Measurements from ENCODE around the gene SH3GL1.

The SH3GL1 gene

GRCh38 chr19:4375164-4376027 lies 25.0 kb downstream of the SH3GL1 start:
- DNase-seq (ENCODE audit: low spot score) = no peak

GRCh38 chr19:4374498-4375163 lies 25.7 kb downstream of the SH3GL1 start:
- no peak for DNase-seq (ENCODE audit: low spot score)

- DNase-seq (ENCODE audit: low spot score) = no peak
Measured at GRCh38 chr19:4373601-4374497, 26.5 kb downstream of the SH3GL1 start.

DNA sequence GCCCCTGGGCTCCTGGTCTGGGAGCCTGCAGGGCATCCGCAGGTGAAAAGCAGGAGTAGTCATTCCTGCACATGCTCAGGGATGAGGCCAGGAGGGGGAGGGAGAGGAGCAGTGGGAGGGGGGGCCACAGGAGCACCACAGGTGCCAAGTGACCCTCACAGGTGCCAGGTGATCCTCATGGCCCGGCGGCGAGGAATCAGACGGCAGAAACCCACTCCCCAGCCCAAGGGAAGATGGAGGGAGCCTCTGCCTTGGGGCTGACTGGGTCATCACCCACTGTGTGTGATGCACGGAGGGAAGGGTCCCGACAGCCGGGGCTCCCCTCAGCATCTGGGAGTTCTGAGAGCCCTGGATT lies 27.4 kb downstream of the SH3GL1 start:
- DNase-seq (ENCODE audit: low spot score) = no peak

- DNase-seq (ENCODE audit: low spot score) = no peak
Measured at GRCh38 chr19:4372165-4373012, 28.0 kb downstream of the SH3GL1 start.

GRCh38 chr19:4371247-4372164 lies 28.8 kb downstream of the SH3GL1 start:
- DNase-seq (ENCODE audit: low spot score) = no peak

- DNase-seq (ENCODE audit: low spot score) = no peak
Measured at GRCh38 chr19:4370418-4371041, 29.8 kb downstream of the SH3GL1 start.

DNA sequence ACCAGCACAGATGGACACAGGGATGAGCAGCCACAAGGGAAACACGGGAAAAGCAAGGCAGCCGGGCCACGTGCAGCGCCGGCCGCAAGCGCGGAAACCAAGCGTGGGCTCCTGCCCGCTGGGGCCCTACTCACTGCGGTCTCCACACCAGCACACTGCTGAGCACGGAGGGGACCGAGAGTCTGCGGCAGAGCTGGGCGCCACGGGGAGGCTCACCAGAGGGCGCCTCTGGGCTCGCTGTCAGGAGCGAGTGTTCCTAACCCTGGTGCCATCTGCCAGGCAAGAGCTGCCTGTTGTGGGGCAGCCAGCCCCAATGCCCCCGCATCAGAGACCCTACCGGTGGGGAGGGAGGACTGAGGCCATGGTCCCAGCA lies 30.5 kb downstream of the SH3GL1 start:
- DNase-seq (ENCODE audit: low spot score) = peak; percentile 75

DNA sequence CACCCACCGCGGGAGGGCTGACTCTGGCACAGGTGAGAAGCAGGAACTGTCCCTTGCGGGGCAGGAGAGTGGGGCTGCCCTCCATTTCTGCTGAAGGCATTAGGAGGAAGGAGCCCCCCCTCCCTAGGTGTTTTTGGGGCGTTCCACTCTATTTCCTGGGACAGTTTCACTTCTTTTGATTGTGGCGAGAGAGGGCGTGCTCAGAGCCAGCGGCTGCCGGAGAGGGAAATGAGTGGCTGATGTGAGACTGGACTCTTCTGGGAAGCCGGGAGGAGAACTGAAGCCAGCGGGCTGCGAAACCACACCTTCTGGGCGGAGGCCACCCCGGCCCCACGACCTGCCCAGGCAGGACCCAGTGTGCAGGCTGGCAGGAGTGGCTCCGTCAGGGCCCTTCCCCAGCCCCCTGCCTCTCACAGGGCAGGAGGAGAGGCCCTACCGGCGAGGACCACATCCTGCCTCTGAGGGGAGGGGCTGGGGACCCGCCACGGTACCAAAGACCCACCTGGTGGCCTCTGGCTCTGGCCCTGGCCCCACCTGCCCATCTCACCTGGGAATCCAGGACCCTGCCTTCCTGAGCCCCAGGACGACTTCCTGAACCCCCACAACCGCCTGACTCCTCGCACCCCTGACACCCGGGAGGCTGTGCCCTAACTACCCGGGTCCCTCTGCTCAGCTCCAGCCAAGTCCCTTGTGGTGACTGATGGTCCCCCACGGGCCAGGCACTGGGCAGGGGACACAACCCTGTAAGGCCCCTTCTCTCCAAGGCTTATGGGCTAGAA lies 31.0 kb downstream of the SH3GL1 start:
- peak; percentile 87 for DNase-seq (ENCODE audit: low spot score)

- DNase-seq (ENCODE audit: low spot score) = no peak
Measured at GRCh38 chr19:4368128-4368820, 32.1 kb downstream of the SH3GL1 start.

- no peak for DNase-seq (ENCODE audit: low spot score)
Measured at GRCh38 chr19:4367781-4368127, 32.6 kb downstream of the SH3GL1 start.

- no peak for DNase-seq (ENCODE audit: low spot score)
Measured at GRCh38 chr19:4367336-4367723, 33.0 kb downstream of the SH3GL1 start.

GRCh38 chr19:4366666-4367335 lies 33.5 kb downstream of the SH3GL1 start:
- no peak for DNase-seq (ENCODE audit: low spot score)

- DNase-seq (ENCODE audit: low spot score) = no peak
Measured at GRCh38 chr19:4365791-4366665, 34.3 kb downstream of the SH3GL1 start.

DNA sequence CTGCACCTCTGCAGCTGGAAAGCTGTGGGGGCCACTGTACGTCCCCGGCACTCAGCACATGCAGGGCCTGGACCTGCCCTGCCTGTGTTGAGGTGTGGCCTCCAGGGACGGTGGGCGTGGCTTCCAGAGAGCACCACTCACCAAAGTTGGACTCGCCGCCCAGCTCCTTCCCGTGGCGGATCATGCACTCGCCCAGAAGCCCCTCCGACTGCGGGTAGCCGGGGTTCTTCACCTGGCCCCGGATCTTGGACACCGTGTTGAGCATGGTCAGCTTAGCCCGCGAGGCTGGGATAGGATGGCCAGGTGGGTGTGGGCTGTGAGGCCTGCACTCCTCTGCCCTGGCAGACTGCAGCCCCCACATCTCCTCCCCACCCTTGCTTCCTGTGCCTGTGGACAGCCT lies 35.0 kb downstream of the SH3GL1 start:
- DNase-seq (ENCODE audit: low spot score) = no peak

- DNase-seq (ENCODE audit: low spot score) = no peak
Measured at GRCh38 chr19:4363571-4364304, 36.6 kb downstream of the SH3GL1 start.
